Diencephalon (tissue), 1 donor: Measurements from ENCODE around the gene SKA2. TPM values are rescaled to one million over a fixed set of nuclear protein-coding genes. Genes with fewer than 3 reads are reported as not detected.

Experiments used
- small RNA-seq: library from RNA; depleted of rRNA; stranded (forward); fragments of <200 nt; gene quantifications from one replicate; pipeline ENCODE3, GENCODE V24; 2014
- total RNA-seq: library from RNA; depleted of rRNA; stranded (reverse); fragments of >200 nt; gene quantifications from one replicate; pipeline ENCODE4 v1.2.3, GENCODE V29; 2014

SKA2 gene
- total RNA-seq: 139 TPM

GRCh38 chr17:59154721-59155438, at the start of gene SKA2:
Gene SKA2, minus strand, starts transcription at chr17:59155186. Its CDS starts 23 bp downstream, at chr17:59155163.

GRCh38 chr17:59155439-59156177, 622 bp upstream of the SKA2 start, which contains the start of gene PRR11:
Gene PRR11, plus strand, starts transcription at chr17:59155746. Its CDS starts 14,007 bp downstream, at chr17:59169753.

GRCh38 chr17:59106463-59107305, 48.3 kb downstream of the SKA2 start, which contains the start of gene TRIM37:
Gene TRIM37, minus strand, starts transcription at chr17:59106880. Its CDS starts 419 bp downstream, at chr17:59106461.

Small RNA genes lying within 50 kb of the gene (small RNA-seq; reads per million reads assigned to genes)
- gene MIR301A (15.4 reads per million, percentile 94 among the genes with 10 or more reads in this experiment), gene MIR454 (144 reads per million, percentile 97 among the genes with 10 or more reads in this experiment), gene RNU2-58P (2.5 reads per million, percentile 88 among the genes with 10 or more reads in this experiment)

Other genes starting within 250 kb of the SKA2 start
- gene TRIM37, start 48.3 kb downstream of the SKA2 start, total RNA-seq: 115 TPM
- gene PRR11, start 560 bp upstream of the SKA2 start, total RNA-seq: 2.5 TPM
- gene SMG8, start 54.8 kb upstream of the SKA2 start, total RNA-seq: 30.4 TPM
- 51.7 TPM for gene GDPD1, start 65.3 kb upstream of the SKA2 start, total RNA-seq
- 21.0 TPM for gene YPEL2, start 176.5 kb upstream of the SKA2 start, total RNA-seq